NCI-H1436 (cell line): ENCODE data around the gene CXCL16.

ENCODE experiments used
- DNase-seq: peaks from one replicate; lab custom pipeline; 2025; lab: John Stamatoyannopoulos, UW

Gene CXCL16

GRCh38 chr17:4750606-4751005, 10.9 kb upstream of the CXCL16 start:
- DNase-seq, result no peak

- DNase-seq, result no peak
Observed at GRCh38 chr17:4748686-4749085, 9.0 kb upstream of the CXCL16 start.

GRCh38 chr17:4747847-4748246, 8.1 kb upstream of the CXCL16 start:
- no peak for DNase-seq

- DNase-seq, result no peak
Observed at GRCh38 chr17:4744999-4745969, 5.6 kb upstream of the CXCL16 start.

- DNase-seq, result no peak
Observed at GRCh38 chr17:4743898-4744297, 4.2 kb upstream of the CXCL16 start.

- no peak for DNase-seq
Observed at GRCh38 chr17:4743216-4743615, 3.5 kb upstream of the CXCL16 start.

GRCh38 chr17:4742629-4743028, 2.9 kb upstream of the CXCL16 start:
- DNase-seq, result no peak

GRCh38 chr17:4742133-4742532, 2.4 kb upstream of the CXCL16 start:
- no peak for DNase-seq

GRCh38 chr17:4741544-4741943, 1.8 kb upstream of the CXCL16 start:
- DNase-seq, result no peak

GRCh38 chr17:4740584-4740983, 856 bp upstream of the CXCL16 start:
- no peak for DNase-seq

GRCh38 chr17:4740025-4740351, 260 bp upstream of the CXCL16 start:
- no peak for DNase-seq

- no peak for DNase-seq
Observed at GRCh38 chr17:4738136-4739121, 1.3 kb downstream of the CXCL16 start.

- DNase-seq, result no peak
Observed at GRCh38 chr17:4735876-4736651, 3.7 kb downstream of the CXCL16 start.

- no peak for DNase-seq
Observed at GRCh38 chr17:4734857-4735475, 4.8 kb downstream of the CXCL16 start.

- no peak for DNase-seq
Observed at GRCh38 chr17:4733073-4733531, 6.6 kb downstream of the CXCL16 start.

GRCh38 chr17:4728124-4728523, 11.6 kb downstream of the CXCL16 start:
- DNase-seq, result no peak

- no peak for DNase-seq
Observed at GRCh38 chr17:4725646-4726310, 13.9 kb downstream of the CXCL16 start.

- DNase-seq, result no peak
Observed at GRCh38 chr17:4724650-4725049, 15.1 kb downstream of the CXCL16 start.

- DNase-seq, result no peak
Observed at GRCh38 chr17:4722678-4723240, 17.0 kb downstream of the CXCL16 start.
